Ammon's horn (tissue), 1 donor: Measurements from ENCODE around the gene C22orf23.
A peak's percentile ranks its signal among the peaks of the same experiment; 100 is the strongest.

Source experiments
- DNase-seq: peaks from one replicate; pipeline ENCODE4 v3.0.0-alpha.2; 2016; ENCODE audit warnings: low spot score

Gene C22orf23

DNA sequence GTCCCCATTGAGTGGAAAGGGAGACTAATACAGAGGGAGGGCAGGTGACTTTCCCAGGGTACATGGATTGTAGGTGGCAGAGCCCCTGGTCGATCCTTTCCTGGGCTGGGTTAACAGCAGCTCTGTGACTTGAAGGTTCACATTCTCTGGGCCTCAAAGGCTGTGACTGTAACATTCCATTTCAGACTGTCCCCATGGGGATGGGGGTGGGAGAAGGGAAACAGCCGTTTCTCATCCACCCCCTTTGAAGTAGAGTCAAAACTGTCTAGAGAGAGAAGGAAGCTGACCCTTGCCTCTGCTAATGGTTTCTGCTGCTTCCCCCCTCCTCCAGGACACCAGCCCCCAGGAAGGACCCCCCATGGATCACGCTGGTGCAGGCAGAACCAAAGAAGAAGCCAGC, 28.1 kb downstream of the C22orf23 start:
- no peak for DNase-seq

DNA sequence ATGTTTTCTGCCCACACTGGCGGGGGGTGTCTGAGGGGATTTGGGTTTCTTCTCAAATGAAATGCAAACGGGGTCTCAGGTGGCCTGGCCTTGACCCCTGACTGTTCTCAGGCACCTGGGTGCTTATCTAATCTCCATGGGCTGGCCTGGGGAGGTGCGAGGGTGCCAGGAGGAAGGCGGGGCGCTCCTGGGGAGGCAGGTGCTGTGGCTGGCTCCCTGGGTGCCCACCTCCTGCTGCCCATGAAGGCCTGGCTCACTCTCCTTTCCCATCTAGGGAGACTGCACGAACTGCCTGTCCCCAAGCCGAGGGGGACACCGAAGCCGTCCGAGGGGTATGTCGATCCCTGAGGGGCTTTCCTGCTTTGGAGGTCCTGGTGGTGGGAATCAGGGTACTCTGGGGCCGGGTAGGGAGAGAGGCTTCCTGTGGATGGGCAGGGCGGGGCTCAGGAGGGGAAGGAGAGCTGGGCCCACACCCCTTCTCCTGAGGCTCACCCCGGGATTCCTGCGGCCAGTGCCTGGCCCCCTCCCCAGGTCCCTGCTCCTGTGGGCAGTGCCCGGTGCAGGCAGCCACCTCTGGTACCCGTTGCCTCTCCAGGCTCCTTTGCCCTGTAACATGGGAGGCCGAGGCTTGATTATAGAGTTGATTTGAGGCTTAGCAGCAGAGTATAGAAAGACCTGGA, 28.9 kb downstream of the C22orf23 start:
- no peak for DNase-seq

DNA sequence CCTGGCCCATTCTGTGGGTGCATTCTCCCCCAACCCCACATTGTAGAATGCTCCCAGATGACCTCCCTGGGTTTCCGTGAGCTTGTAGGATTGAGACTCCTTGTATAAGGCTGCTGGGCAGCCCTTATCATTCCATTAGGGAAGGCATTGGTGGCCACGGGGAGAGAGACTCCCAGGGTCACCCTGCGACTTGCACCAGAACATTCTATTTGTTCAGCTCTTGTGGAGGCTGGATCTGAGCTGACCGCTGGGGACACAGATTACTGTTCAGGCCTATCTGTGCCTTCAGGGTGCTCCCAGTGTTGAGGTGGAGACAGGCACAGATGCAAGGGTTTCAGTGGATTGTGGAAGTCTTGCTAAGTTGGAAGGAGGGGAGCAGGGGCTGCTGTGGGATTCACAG, 29.5 kb downstream of the C22orf23 start:
- no peak for DNase-seq

DNA sequence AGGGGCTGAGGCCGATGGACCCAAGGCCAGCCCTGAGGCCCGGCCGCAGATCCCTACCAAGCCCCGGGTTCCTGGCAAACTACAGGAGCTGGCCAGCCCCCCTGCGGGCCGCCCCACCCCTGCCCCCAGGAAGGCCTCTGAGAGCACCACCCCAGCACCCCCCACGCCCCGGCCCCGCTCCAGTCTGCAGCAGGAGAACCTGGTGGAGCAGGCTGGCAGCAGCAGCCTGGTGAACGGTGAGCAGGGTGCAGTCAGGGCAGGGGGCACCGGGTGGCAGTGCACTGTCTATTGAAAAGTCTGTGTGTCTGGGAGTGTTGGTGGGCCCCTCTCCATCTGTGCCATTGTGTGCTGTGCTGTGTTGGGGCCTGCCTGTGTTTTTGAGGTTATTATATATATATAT, 31.2 kb downstream of the C22orf23 start:
- no peak for DNase-seq

DNA sequence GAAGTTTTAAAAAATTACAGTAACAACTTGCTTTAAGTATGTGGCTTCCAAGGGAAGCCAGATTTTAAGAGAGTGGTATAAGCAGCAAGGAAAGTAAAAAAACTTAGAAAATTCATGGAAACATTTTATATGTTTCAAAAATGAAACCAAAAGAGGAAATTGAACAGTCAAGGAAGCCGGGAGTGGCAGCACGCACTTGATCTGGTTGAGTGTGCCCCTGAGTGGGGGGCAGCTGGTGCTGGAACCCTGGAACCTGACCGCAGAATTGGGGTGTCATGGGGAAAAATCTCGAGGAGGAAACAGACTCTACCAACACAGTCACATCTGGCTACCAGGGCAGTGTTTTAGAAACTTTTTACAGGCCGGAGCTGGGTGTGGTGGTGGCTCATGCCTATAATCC, 33.3 kb downstream of the C22orf23 start:
- DNase-seq = no peak

DNA sequence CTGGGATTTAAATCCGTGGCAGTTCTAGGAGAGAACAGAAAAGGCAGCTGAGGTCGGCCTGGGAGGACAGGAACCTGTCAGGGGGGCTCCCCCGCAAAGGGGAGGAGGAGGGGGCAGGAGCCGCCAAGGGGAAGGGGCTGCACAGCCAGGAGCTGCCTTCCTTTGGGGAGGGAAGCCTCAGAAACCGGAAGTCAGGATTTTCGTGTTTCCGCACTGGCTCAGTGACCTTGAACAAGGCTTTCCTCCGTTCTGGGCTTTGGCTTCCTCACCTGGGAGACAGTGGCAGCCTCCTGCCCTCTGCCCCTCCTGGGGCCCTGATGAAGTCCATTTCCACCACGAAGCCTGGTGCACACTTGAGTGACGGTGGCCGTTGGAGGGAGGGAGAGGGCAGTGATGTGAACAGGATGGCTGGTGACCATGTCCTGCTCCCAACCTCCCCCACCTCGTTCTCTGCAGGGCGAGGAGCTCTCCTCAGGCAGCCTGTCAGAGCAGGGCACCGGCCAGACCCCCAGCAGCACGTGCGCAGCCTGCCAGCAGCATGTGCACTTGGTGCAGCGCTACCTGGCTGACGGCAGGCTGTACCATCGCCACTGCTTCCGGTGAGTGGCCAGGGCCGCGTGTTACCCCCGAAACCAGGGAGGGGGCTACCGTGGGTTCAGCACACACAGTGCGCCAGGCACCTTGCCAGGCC, 34.7 kb downstream of the C22orf23 start:
- DNase-seq = no peak

DNA sequence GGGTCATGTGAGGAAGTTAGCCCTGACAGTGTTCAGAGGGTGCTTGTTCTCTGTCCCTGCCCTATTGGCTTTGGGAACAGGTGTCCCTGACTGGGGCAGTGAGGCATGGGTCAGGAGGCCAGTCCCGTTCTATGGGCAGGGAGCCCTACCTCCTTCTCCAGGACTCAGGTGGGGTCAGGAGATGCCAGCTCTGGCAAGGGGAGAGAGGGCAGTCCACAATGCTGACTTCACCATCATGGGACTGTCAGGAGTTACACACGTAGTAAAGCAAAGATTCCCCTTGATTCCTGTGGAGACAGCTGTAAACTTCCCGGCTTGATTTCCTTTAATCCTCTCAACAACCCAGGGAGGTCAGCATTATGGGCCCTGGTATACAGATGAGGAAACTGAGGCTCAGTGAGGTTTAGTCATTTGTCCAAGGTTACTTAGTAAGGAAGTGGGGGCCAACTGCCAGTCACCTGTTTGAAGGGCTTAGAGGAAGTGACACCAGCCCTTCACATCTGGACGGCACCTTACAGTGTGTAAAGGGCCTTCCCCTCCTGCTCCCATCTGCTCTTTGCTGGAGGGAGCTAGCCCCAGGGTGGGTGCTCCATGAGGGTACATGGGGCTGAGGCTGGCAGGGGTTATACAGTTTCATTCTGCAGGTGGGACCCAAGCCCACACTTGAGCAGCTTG, 35.4 kb downstream of the C22orf23 start:
- no peak for DNase-seq

DNA sequence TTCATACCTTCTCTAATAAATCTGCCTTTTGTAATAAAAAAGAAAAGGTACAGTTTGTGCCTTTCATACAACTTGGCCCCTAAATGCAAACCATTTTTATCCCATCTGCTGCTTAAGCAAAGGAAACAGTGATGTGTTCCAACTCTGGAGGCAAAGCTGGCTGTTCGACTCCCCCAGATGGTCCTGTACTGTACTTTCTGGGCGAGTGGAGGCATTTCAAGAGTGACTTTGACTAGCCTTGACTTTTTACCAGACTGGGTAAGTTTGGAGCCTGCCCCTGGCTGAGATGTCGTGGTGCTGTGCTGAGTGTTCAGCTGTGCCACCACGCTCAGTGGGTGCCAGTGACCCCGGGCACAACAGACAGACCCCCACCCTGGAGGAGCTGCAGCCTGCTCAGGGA, 37.1 kb downstream of the C22orf23 start:
- DNase-seq = no peak

DNA sequence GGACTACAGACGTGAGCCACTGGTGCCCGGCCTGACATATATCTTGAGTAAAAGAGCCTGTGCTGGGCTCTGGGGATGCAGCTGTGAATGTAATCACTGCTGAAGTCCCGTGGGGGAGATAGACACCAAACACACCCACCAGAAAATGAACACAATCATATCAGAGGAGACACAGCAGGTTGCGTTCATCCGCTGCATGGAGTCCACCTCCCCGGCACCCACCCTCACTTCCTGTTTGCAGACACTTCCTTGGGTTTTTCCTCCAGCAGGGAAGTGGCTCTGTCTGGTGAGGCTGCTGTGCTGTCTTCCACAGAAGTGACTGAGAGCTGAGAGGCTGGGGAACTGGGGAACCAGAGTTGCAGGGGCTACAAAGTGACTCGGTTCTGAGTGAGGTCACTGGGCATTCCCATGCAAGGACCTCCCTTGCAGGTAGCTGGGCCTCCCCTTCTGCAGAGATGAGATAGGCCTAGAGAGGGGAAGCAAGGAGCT, 40.1 kb downstream of the C22orf23 start:
- DNase-seq = no peak

DNA sequence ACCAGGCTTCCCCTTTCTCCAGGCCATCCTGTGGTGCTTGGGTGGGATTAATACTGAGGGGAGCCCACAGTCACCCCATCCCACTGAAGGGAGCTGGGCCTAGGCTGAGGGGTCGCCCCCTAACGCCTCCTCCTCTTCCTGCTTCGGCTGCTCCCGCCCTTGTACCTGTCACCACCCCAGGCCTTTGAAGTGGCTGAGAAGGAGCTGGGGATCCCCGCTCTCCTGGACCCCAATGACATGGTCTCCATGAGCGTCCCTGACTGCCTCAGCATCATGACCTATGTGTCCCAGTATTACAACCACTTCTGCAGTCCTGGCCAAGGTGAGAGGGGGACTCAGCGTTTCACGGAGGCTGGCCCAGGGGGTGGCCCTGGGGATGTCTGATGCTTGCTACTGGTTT, 41.2 kb downstream of the C22orf23 start:
- no peak for DNase-seq

DNA sequence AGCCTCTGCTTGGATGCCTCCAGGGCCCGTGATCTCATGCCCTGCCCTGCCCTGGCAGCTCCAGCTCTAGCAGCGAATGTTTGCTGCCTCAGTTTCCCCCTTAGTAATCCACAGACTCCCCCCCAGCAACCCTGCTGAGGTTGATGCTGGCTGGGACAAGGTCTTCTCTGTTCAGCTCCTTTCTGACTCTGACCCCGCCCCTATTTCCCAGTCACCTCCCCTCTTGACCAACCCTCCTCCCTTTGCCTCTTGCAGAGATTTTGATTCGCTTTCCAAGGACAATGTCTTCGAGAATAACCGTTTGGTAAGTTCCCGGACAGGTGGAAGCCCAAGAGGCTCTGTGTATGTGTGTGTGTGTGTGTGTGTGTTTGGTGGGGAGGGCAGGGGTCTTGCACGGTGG, 41.7 kb downstream of the C22orf23 start:
- DNase-seq = no peak

DNA sequence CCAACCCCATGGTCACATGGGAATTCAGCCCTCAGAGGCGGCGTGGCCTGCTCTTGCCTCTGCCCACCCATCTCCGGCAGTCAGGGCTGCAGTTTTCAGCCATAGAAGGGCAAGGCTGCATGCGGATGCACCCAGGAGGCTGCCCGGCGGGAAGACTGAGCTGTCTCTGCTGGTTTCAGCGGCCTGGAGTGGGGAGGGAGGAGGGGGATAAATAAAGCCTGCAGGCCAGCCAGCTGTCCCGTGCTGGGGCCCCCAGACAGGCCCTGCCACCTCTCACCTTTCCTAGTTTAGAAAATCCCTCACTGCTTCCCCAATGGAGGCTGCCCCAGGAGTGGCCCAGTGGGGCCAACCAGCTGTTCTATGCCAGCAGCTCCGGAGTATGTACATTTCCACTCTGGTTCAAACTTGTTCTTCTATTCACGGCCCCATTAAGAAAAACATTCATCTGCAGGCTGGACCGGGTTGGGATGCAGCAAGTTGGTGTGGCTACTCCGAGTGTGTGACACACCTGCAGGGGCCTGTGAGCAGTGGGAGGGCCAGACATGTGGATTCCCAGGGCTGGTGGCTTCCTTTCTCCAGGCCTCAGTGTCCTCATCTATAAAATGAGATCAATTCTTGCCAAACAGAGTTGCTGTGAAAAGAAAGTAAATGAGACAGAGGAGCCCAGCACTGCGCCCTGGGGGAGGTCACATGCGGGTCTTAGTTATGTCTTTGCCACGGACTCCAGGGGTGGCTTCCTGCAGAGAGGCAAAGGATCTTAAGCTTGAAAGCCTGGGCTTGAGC, 42.3 kb downstream of the C22orf23 start:
- DNase-seq = no peak

DNA sequence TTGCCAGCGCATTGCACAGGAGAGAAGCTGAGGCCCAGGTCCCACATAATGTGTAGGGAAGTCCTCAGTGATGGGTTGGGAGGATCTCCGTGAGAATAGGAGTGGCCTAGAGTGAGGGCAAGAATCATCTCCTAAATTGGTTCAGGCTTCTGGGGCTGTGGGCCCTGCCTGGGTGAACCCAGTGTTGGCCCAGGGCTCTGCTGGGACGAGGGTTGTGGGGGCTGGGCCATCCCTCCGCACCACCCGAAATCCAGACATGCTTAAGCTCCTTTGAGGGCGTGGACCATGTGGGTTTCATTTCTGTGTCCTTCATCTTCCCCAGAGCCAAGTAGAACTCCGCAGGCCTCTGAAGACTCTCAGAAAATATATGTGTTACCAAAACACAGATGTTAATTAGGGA, 43.6 kb downstream of the C22orf23 start:
- no peak for DNase-seq

DNA sequence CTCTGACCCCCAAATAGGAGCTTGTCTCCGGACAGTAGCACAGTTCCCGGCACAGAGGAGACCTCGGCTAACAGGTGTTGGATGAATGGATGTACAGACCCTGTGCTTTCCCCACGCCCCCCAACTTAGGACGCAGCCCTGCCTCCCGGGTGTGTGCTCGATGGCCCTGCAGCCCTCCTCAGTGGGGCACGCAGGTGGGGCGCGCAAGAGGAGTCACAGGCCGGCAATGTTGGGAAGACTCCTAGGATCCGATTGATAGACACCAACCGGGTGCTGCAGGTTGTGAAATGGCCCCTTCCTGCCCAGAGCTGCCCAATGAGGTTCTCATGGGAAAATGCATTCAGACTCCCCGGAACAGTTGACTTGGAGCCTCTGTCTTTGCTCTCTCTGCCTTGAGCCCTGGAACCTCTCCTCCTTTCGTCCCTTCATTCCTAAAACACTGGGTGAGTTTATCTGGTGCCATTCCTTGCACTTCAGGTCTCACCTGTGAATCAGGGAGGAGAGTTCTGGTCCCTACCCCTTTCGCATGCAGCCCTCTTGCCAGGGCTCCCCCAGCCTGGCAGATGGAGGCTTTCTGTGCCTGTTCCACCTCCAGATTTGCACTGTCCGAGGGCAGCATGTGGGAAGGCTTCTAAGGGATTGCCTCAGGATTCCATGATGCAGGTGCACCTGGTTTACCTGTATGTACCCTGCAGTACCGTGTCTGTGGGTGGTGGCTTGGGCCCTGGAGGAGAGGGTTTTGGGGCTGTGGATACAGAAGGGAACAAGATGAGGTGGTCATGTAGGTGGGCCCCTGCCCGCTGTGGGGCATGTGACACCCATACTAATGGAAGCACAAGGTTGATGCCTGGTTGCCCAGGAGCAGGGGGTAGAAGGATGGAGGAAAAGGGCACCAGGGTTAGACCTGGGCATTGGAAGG, 46.1 kb downstream of the C22orf23 start:
- no peak for DNase-seq

DNA sequence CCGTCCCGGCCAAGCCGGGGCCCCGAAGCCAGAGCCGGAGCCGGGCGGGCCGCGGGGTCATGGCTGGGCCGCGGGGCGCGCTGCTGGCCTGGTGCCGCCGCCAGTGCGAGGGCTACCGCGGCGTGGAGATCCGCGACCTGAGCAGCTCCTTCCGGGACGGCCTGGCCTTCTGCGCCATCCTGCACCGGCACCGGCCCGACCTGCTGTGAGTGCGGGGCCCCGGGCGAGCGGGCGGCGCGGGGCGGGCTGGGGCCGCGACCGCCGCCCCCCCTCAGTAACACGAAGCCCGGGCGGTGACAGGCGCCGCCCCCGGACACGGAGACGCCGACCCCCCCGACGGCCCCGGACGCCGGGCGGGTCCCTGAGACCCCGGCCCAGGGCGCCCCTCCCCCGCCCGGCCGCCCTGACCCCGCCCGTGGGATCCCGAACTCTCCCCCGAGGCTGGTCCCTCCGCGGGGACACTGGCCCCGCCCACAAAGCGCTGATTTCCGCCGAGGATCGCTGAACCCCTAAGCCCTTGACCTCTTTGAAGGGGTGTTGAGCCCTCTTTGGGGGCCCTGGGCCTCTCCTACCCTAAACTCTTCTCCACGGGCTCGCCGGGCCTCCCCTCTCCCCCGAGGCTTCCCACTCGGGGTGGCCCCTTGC, 46.9 kb downstream of the C22orf23 start:
- DNase-seq = no peak

DNA sequence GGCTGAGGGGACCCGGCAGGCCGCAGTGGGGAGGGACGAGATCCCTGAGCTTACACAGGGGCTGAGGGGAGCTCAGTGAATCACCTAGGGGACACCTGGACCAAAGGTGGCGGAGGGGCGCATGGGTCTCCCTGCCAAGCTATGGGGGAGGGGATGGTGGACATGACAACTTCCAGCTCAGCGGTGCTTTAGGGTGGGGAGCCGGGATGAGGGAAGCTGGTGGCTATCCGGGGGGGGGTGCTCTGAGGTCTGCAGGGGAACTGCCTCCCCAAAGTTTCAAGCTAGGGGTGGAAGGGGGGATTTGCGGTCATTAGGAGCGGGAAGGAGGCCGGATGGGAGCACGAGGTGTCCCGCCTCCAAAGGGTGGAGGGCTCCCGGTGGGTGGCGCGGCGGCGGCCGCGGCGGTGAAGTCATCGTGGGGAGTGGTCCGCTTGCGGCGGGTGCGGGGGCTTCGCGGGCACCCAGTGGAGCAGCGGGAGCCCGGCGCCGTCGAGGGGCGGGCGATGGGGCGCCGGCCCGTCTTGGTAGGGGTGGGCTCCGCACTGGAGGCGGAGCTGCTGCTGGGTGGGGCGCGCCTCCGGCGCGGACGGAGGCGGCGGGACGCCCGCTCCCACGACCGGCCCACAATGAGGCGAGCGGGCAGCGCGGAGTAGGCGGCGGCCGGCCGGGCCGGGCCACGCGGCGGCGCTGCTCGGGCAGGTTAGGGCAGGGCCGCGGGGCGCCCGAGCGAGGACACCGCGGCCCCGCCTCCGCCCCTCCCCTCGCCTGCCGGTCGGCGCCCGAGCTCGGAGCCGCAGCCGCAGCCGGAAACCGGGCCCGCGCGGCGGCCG, 47.7 kb downstream of the C22orf23 start, which contains the start of gene MICALL1:
TSS of gene MICALL1 (plus strand) at position 764 of the 830 bp plus-strand sequence. CDS start 126 bp downstream, outside the sequence.
- DNase-seq = peak; percentile 61

DNA sequence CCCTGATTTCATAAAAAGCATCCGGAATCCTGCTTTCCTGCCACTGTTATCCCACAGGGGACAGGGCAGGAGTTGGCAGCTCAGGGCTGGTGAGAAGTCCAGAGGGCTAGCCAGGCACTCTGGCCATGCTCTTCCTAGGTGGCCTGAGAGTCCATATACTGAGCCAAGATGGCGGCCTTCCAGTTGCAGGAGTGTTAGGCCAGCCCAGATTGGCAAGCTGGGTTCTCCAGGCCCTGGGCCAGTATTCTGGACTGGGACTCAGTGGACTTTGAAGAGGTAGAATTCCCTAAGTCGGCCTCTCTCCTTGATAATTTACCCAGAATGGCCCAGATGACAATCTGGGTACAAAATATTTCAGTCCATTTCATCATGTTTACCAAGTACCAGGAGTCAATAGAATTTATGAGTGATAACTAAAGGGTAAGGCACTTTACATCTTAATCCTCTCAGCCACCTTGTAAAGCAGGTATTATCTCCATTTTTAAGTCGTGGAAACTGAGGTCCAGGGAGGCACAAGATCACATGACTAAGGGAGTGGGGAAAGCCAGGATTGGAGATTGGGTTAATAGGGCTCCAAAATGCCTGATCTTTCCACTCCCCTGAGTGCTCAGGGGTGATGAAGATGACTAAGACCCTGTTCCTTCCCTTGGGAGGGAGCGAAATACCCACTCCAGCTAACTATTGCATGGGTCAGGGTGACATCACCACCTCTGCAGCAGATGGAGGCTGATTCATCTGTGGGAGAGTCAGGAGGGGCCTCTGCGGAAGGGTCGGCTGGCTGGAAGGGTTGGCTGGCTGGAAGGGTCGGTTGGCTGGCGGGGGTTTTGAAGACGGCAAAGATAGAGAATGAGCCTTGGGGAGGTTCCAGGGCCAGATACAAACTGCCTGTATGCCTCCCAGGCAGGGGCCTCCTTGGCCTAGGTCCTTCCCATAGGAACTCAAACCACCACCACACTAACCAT, 48.5 kb downstream of the C22orf23 start:
- DNase-seq = peak; percentile 70

DNA sequence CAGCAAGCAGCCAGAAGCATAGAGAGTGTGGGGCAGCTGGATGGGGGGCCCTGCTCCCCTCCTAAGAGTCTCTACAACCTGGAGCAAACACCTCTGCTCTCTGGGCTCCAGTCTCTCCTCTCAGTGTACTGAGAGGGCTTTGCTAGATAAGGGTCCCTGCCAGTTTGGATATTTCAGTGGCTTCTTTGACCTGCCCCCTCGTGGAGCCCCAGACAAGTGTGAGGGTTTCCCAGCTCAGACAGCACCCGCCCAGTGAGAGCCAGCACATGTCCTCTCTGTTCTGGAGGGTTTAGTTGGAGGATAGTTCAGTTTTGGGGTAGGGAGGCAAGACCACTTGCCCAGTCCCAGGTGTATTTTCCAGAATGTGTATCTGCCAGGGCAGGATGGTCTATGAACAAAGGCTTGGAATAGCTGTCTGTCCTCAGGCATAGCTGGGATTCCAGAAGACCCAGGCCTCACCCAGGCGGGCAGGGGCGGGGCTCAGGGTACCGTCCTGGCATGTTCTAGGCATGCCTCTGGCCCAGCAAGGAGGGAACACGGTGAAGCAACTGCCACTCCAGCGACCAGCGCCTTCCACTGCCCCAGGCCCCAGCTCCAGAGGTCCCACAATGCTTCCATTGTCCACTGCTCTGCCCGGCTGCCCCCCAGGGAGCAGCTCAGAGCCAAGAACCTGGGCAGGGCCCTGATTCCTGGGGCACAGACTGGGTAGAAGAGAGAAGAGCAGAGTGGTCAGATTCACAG, 54.8 kb downstream of the C22orf23 start:
- DNase-seq = peak; percentile 85
